Type B pancreatic cell (in vitro differentiated cells): ENCODE results near the gene AATK. TPM values are rescaled to one million over a fixed set of nuclear protein-coding genes. Genes with fewer than 3 reads are reported as not detected.

ENCODE experiments used
- DNase-seq: peaks from one replicate; pipeline ENCODE4 v3.0.0; 2021; ENCODE audit warnings: mixed read lengths; ENCODE audit not compliant: unreplicated experiment; ENCODE audit errors: extremely low spot score
- H3K27ac Mint-ChIP-seq: 2 replicates; pipeline ENCODE4 v1.8.0; 2021; ENCODE audit warnings: mild to moderate bottlenecking, mixed read lengths
- H3K27me3 Mint-ChIP-seq: 2 replicates; pipeline ENCODE4 v1.8.0; 2021; ENCODE audit warnings: mixed read lengths
- H3K36me3 Mint-ChIP-seq: 2 replicates; pipeline ENCODE4 v1.8.0; 2021; ENCODE audit warnings: mixed read lengths
- H3K4me1 Mint-ChIP-seq: one replicate; pipeline ENCODE4 v1.8.0; 2021; ENCODE audit warnings: mixed read lengths; ENCODE audit not compliant: unreplicated experiment
- H3K4me3 Mint-ChIP-seq: 2 replicates; pipeline ENCODE4 v1.8.0; 2021; ENCODE audit warnings: mild to moderate bottlenecking, mixed read lengths
- H3K9me3 Mint-ChIP-seq: 2 replicates; pipeline ENCODE4 v1.8.0; 2021; ENCODE audit warnings: mixed read lengths
- CTCF ChIP-seq: fragments of 200-600 bp; sonication (generic); conservative IDR thresholded peaks from 2 replicates; pipeline ENCODE4 v1.5.0; 2021; ENCODE audit warnings: antibody characterized with exemption, mild to moderate bottlenecking
- total RNA-seq: library from RNA; stranded (reverse); gene quantifications from 2 replicates; pipeline ENCODE4 v1.2.1, GENCODE V29; 2021; ENCODE audit warnings: low replicate concordance

The AATK gene
- total RNA-seq, 1 donor from 2014 or later = 6.4 TPM

- no peak overlapping the region for H3K4me3 Mint-ChIP-seq
- peaks cover 3% of the 10 kb centered on the region for H3K36me3 Mint-ChIP-seq
- peaks cover 10% of the 10 kb centered on the region for H3K9me3 Mint-ChIP-seq
- DNase-seq = no peak
- H3K27me3 Mint-ChIP-seq = no peaks in the 10 kb centered on the region
- H3K27ac Mint-ChIP-seq = no peak overlapping the region
- TF ChIP-seq CTCF = no peak
- H3K4me1 Mint-ChIP-seq = no peaks in the 10 kb centered on the region
Observed at GRCh38 chr17:81179861-81180260, 13.8 kb upstream of the AATK start.

GRCh38 chr17:81179220-81179619 is 13.2 kb upstream of the AATK start:
- Mint-ChIP-seq H3K36me3 (peaks cover 3% of the 10 kb centered on the region), H3K27ac (no peak overlapping the region), H3K4me1 (no peaks in the 10 kb centered on the region), H3K4me3 (no peak overlapping the region), H3K27me3 (no peaks in the 10 kb centered on the region), H3K9me3 (peaks cover 10% of the 10 kb centered on the region)
- DNase-seq = no peak
- no peak for TF ChIP-seq CTCF

GRCh38 chr17:81178136-81179091 is 12.4 kb upstream of the AATK start:
- no peak for TF ChIP-seq CTCF
- Mint-ChIP-seq H3K27ac (no peak overlapping the region), H3K4me3 (no peak overlapping the region), H3K27me3 (no peaks in the 10 kb centered on the region), H3K4me1 (no peaks in the 10 kb centered on the region), H3K9me3 (peaks cover 10% of the 10 kb centered on the region), H3K36me3 (peaks cover 3% of the 10 kb centered on the region)
- no peak for DNase-seq

- H3K36me3 Mint-ChIP-seq = peaks cover 3% of the 10 kb centered on the region
- no peaks in the 10 kb centered on the region for H3K27me3 Mint-ChIP-seq
- peaks cover 5% of the 10 kb centered on the region for H3K4me1 Mint-ChIP-seq
- no peak overlapping the region for H3K27ac Mint-ChIP-seq
- H3K9me3 Mint-ChIP-seq = peaks cover 10% of the 10 kb centered on the region
- TF ChIP-seq CTCF = no peak
- no peak overlapping the region for H3K4me3 Mint-ChIP-seq
- DNase-seq = no peak
Observed at GRCh38 chr17:81176666-81177065, 10.6 kb upstream of the AATK start.

- peaks cover 5% of the 10 kb centered on the region for H3K4me1 Mint-ChIP-seq
- no peaks in the 10 kb centered on the region for H3K27me3 Mint-ChIP-seq
- H3K27ac Mint-ChIP-seq = no peak overlapping the region
- peaks cover 10% of the 10 kb centered on the region for H3K9me3 Mint-ChIP-seq
- H3K4me3 Mint-ChIP-seq = no peak overlapping the region
- peaks cover 3% of the 10 kb centered on the region for H3K36me3 Mint-ChIP-seq
- DNase-seq = no peak
- TF ChIP-seq CTCF = no peak
Observed at GRCh38 chr17:81173762-81174155, 7.7 kb upstream of the AATK start.
